ENCODE results near the gene ASIC4.

DNA sequence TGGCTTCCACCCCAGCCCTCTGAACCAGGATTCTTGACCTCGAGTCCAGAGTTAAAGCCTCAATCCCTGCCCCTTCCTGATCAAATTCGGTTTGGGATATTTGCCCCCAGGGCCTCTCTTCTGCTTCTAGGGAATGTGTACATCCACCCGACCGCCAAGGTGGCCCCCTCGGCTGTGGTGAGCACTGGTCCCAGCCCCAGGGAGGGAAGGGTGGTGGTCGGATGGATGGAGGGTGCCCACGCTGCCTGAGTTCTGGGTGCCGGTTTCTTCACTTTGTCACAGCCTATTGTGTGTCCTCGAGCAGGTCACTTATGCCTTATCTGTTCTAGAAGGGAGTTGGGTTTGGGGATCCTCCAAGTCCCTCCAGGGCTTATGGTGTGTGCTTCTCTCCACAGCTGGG, 8.7 kb upstream of the ASIC4 start:
- no peak for TF ChIP-seq TEAD4 (IDR thresholded peaks at IDR 0.05; ENCODE audit: low read length)
- no peak for TF ChIP-seq TEAD4 (CRISPR knock-in tag; IDR thresholded peaks at IDR 0.05; ENCODE audit: borderline replicate concordance)
- no peak for TF ChIP-seq YY1 (IDR thresholded peaks at IDR 0.05; ENCODE audit: borderline replicate concordance in 1 of 3, control insufficient read depth in 1 of 3, extremely low read depth in 1 of 3, insufficient read depth in 3 of 3, insufficient read length in 1 of 3, insufficient replicate concordance in 2 of 3, low read depth in 1 of 3, low read length in 2 of 3)
- no peak for TF ChIP-seq ZNF311 (CRISPR knock-in tag; IDR thresholded peaks at IDR 0.05)
- TF ChIP-seq, protein P1, sequence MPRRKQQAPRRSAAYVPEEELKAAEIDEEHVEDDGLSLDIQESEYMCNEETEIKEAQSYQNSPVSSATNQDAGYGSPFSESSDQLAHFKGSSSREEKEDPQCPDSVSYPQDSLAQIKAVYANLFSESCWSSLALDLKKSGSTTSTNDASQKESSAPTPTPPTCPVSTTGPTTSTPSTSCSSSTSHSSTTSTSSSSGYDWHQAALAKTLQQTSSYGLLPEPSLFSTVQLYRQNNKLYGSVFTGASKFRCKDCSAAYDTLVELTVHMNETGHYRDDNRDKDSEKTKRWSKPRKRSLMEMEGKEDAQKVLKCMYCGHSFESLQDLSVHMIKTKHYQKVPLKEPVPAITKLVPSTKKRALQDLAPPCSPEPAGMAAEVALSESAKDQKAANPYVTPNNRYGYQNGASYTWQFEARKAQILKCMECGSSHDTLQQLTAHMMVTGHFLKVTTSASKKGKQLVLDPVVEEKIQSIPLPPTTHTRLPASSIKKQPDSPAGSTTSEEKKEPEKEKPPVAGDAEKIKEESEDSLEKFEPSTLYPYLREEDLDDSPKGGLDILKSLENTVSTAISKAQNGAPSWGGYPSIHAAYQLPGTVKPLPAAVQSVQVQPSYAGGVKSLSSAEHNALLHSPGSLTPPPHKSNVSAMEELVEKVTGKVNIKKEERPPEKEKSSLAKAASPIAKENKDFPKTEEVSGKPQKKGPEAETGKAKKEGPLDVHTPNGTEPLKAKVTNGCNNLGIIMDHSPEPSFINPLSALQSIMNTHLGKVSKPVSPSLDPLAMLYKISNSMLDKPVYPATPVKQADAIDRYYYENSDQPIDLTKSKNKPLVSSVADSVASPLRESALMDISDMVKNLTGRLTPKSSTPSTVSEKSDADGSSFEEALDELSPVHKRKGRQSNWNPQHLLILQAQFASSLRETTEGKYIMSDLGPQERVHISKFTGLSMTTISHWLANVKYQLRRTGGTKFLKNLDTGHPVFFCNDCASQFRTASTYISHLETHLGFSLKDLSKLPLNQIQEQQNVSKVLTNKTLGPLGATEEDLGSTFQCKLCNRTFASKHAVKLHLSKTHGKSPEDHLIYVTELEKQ (CRISPR knock-in tag; IDR thresholded peaks at IDR 0.05): no peak
- no peak for TF ChIP-seq ZNF133 (CRISPR knock-in tag; IDR thresholded peaks at IDR 0.05)
- TF ChIP-seq, protein P2, sequence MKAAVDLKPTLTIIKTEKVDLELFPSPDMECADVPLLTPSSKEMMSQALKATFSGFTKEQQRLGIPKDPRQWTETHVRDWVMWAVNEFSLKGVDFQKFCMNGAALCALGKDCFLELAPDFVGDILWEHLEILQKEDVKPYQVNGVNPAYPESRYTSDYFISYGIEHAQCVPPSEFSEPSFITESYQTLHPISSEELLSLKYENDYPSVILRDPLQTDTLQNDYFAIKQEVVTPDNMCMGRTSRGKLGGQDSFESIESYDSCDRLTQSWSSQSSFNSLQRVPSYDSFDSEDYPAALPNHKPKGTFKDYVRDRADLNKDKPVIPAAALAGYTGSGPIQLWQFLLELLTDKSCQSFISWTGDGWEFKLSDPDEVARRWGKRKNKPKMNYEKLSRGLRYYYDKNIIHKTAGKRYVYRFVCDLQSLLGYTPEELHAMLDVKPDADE (conservative IDR thresholded peaks at IDR 0.05; ENCODE audit: control insufficient read depth, low read depth, low read length): no peak
- no peak for TF ChIP-seq ZFP36 (IDR thresholded peaks at IDR 0.05; ENCODE audit: low read depth, low read length, partially characterized antibody)
- TF ChIP-seq, protein P3, sequence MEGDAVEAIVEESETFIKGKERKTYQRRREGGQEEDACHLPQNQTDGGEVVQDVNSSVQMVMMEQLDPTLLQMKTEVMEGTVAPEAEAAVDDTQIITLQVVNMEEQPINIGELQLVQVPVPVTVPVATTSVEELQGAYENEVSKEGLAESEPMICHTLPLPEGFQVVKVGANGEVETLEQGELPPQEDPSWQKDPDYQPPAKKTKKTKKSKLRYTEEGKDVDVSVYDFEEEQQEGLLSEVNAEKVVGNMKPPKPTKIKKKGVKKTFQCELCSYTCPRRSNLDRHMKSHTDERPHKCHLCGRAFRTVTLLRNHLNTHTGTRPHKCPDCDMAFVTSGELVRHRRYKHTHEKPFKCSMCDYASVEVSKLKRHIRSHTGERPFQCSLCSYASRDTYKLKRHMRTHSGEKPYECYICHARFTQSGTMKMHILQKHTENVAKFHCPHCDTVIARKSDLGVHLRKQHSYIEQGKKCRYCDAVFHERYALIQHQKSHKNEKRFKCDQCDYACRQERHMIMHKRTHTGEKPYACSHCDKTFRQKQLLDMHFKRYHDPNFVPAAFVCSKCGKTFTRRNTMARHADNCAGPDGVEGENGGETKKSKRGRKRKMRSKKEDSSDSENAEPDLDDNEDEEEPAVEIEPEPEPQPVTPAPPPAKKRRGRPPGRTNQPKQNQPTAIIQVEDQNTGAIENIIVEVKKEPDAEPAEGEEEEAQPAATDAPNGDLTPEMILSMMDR (IDR thresholded peaks at IDR 0.05 in 2 of 3, conservative IDR thresholded peaks at IDR 0.05 in 1 of 3; ENCODE audit: insufficient read depth in 2 of 3, low read depth in 1 of 3, low read length in 3 of 3): no peak
- TF ChIP-seq FOS (IDR thresholded peaks at IDR 0.05; ENCODE audit: extremely low read depth, insufficient read length): no peak
- no peak for TF ChIP-seq MCM2 (IDR thresholded peaks at IDR 0.05; ENCODE audit: low read depth)
- TF ChIP-seq, protein P4, sequence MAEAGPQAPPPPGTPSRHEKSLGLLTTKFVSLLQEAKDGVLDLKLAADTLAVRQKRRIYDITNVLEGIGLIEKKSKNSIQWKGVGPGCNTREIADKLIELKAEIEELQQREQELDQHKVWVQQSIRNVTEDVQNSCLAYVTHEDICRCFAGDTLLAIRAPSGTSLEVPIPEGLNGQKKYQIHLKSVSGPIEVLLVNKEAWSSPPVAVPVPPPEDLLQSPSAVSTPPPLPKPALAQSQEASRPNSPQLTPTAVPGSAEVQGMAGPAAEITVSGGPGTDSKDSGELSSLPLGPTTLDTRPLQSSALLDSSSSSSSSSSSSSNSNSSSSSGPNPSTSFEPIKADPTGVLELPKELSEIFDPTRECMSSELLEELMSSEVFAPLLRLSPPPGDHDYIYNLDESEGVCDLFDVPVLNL (CRISPR knock-in tag; IDR thresholded peaks at IDR 0.05; ENCODE audit: low read depth): no peak
- TF ChIP-seq SP2 (IDR thresholded peaks at IDR 0.05; ENCODE audit: extremely low read depth, low read depth, low read length, poor library complexity, severe bottlenecking): no peak
- TF ChIP-seq PYGO2 (tag; IDR thresholded peaks at IDR 0.05): no peak
- no peak for TF ChIP-seq RAD51 (IDR thresholded peaks at IDR 0.05; ENCODE audit: borderline replicate concordance, low read depth)

All from K562 (cell line).